Endothelial cell of umbilical vein (primary cell): ENCODE measurements around the gene SLC8A2. TPM values are rescaled to one million over a fixed set of nuclear protein-coding genes. Genes with fewer than 3 reads are reported as not detected.

ENCODE experiments used
- BruUV-seq: library from RNA; stranded (reverse); fragments of 400-500 nt; replicated peaks from 2 replicates; lab custom pipeline; 2021; lab: Mats Ljungman, UMichigan
- CTCF ChIA-PET: fragments of 300-600, 350-600 bp; sonication (Branson Sonifier 250); formaldehyde crosslinking; loops from one replicate; lab custom pipeline; 2021; ENCODE audit warnings: antibody characterized with exemption, inconsistent platforms; lab: Charles Lee
- POLR2A ChIA-PET: fragments of 300-600, 350-600 bp; sonication (Branson Sonifier 250); formaldehyde crosslinking; loops from one replicate; lab custom pipeline; 2021; ENCODE audit warnings: antibody characterized with exemption, inconsistent platforms; lab: Charles Lee
- DNase-seq: peaks from one replicate; pipeline ENCODE4 v3.0.0-alpha.2; 2011; ENCODE audit warnings: low read depth, low spot score
- FAIRE-seq: peaks from 2 replicates; lab custom pipeline; 2011; peaks lifted over from hg19 to GRCh38; lab: Jason Lieb, UNC
- H2AFZ ChIP-seq: 2 replicates; pipeline ENCODE4 v1.6.0; 2012; ENCODE audit warnings: low read depth, low read length, control low read depth, inconsistent platforms
- H3K27ac ChIP-seq: 2 replicates; pipeline ENCODE4 v1.5.1; 2011; ENCODE audit warnings: low read depth, mild to moderate bottlenecking, control low read depth, low read length, moderate library complexity; ENCODE audit not compliant: insufficient read depth
- H3K27me3 ChIP-seq, 2 experiments: 2 replicates each; pipeline versions ENCODE4 v1.6.0 to v1.6.1; 2011; ENCODE audit warnings: low read length in 2 of 2, mixed read lengths in 1 of 2; ENCODE audit not compliant: control insufficient read depth in 2 of 2, insufficient read depth in 2 of 2
- H3K36me3 ChIP-seq, 2 experiments: 2 replicates in 1 of 2; 3 replicates in 1 of 2; pipeline ENCODE4 v1.5.1; 2011; ENCODE audit warnings: low read length in 2 of 2, mild to moderate bottlenecking in 1 of 2, moderate library complexity in 1 of 2; ENCODE audit not compliant: control insufficient read depth in 2 of 2, insufficient read depth in 2 of 2; ENCODE audit errors: extremely low read depth in 1 of 2
- H3K4me1 ChIP-seq: 3 replicates; pipeline ENCODE4 v1.5.1; 2011; ENCODE audit warnings: mild to moderate bottlenecking, low read length; ENCODE audit not compliant: control insufficient read depth, insufficient read depth; ENCODE audit errors: extremely low read depth
- H3K4me2 ChIP-seq: 2 replicates; pipeline ENCODE4 v1.6.1; 2011; ENCODE audit warnings: low read length, control low read depth, mixed read lengths; ENCODE audit not compliant: insufficient read depth
- H3K4me3 ChIP-seq, 3 experiments: fragments of 200-600 bp in 1 of 3; sonication (generic), shearing (Covaris generic) in 1 of 3; replicated peaks in 1 of 3; 2 replicates each; pipeline ENCODE4 v1.5.1; 2011 to 2016; ENCODE audit warnings: control low read depth in 3 of 3, low read length in 3 of 3, mild to moderate bottlenecking in 2 of 3, inconsistent platforms in 1 of 3, low read depth in 1 of 3, moderate library complexity in 1 of 3; ENCODE audit not compliant: insufficient read depth in 1 of 3
- H3K79me2 ChIP-seq: 2 replicates; pipeline ENCODE4 v1.6.0; 2012; ENCODE audit warnings: low read length, inconsistent platforms; ENCODE audit not compliant: control insufficient read depth, insufficient read depth
- H3K9ac ChIP-seq: replicated peaks from 2 replicates; pipeline ENCODE3; 2011; ENCODE audit warnings: low read length, control low read depth; ENCODE audit not compliant: insufficient read depth; ENCODE audit errors: extremely low read depth
- H3K9me1 ChIP-seq: replicated peaks from 3 replicates; pipeline ENCODE4 v1.6.0; 2011; ENCODE audit warnings: mild to moderate bottlenecking, low read length; ENCODE audit not compliant: control insufficient read depth, insufficient read depth; ENCODE audit errors: extremely low read depth
- H3K9me3 ChIP-seq: replicated peaks from 2 replicates; pipeline ENCODE4 v1.5.1; 2012; ENCODE audit warnings: low read length, inconsistent platforms; ENCODE audit not compliant: control insufficient read depth, insufficient read depth
- H4K20me1 ChIP-seq: replicated peaks from 2 replicates; pipeline ENCODE3; 2011; ENCODE audit warnings: mild to moderate bottlenecking, low read length; ENCODE audit not compliant: control insufficient read depth, insufficient read depth; ENCODE audit errors: extremely low read depth
- CTCF ChIP-seq, 2 donors: IDR thresholded peaks; 1 replicate in 1 of 2; 2 replicates in 1 of 2; pipeline ENCODE4 v1.5.1; 2011; ENCODE audit warnings: low read length in 2 of 2, mild to moderate bottlenecking in 2 of 2, moderate library complexity in 2 of 2, control low read depth in 1 of 2, inconsistent platforms in 1 of 2, low read depth in 1 of 2; ENCODE audit not compliant: insufficient read depth in 1 of 2; ENCODE audit errors: extremely low read depth in 1 of 2
- EZH2 ChIP-seq: IDR thresholded peaks from 2 replicates; pipeline ENCODE4 v1.6.1; 2012; ENCODE audit warnings: borderline replicate concordance, low read depth, mild to moderate bottlenecking, moderate library complexity, low read length, inconsistent platforms; ENCODE audit not compliant: severe bottlenecking
- FOS ChIP-seq: IDR thresholded peaks from 2 replicates; pipeline ENCODE4 v1.6.1; 2011; ENCODE audit warnings: mild to moderate bottlenecking, low read length, moderate library complexity, borderline replicate concordance; ENCODE audit not compliant: insufficient read depth
- GATA2 ChIP-seq: IDR thresholded peaks from 2 replicates; pipeline ENCODE4 v1.7.0; 2011; ENCODE audit warnings: low read depth, mild to moderate bottlenecking, moderate library complexity, mixed read lengths, low read length; ENCODE audit not compliant: insufficient read length, insufficient read depth
- JUN ChIP-seq: IDR thresholded peaks from 2 replicates; pipeline ENCODE4 v1.6.1; 2011; ENCODE audit warnings: borderline replicate concordance, low read depth; ENCODE audit not compliant: insufficient read length, insufficient read depth
- MAX ChIP-seq: IDR thresholded peaks from 2 replicates; pipeline ENCODE4 v1.6.1; 2011; ENCODE audit not compliant: insufficient read depth, insufficient read length
- MYC ChIP-seq: IDR thresholded peaks from one replicate; pipeline ENCODE4 v1.6.1; 2011; ENCODE audit warnings: mild to moderate bottlenecking, low read depth, low read length
- POLR2A ChIP-seq: IDR thresholded peaks from 2 replicates; pipeline ENCODE4 v1.6.1; 2012; ENCODE audit warnings: low read depth, mild to moderate bottlenecking, control low read depth, low read length
- POLR2AphosphoS5 ChIP-seq: IDR thresholded peaks from 2 replicates; pipeline ENCODE4 v1.6.1; 2012; ENCODE audit warnings: low read depth, mild to moderate bottlenecking, control low read depth, low read length, moderate library complexity; ENCODE audit not compliant: insufficient read depth
- dilution Hi-C: fragments of 300-500 bp; cut with MboI; formaldehyde crosslinking; loops from one replicate; pipeline ENCODE4 v1.15.0; 2019; ENCODE audit warnings: low sequenced_read_pairs; ENCODE audit not compliant: extremely low pct_ligation_motif_present
- intact Hi-C: fragments of 100-400 bp; cut with micrococcal nuclease; formaldehyde crosslinking; loops from one replicate; pipeline ENCODE4 v1.10.0; 2022
- polyA plus RNA-seq, 4 experiments: library from polyadenylated mRNA; depleted of rRNA in 3 of 4; stranded (reverse) in 3 of 4; unstranded in 1 of 4; fragments of >200 nt; gene quantifications; 2 replicates each; pipeline versions ENCODE4 v1.2.1 to v1.2.3, GENCODE V29; 2011 to 2012; ENCODE audit warnings: missing spikeins in 1 of 4
- total RNA-seq: library from RNA; stranded (reverse); gene quantifications from 2 replicates; pipeline ENCODE4 v1.2.3, GENCODE V29; 2021

The SLC8A2 gene
- total and polyA plus RNA-seq, 2 donors (not counting 3 experiments of a cell fraction or from before 2014, with no cell fraction given) = not detected

GRCh38 chr19:47446534-47447469 is 24.9 kb downstream of the SLC8A2 start:
- H3K4me3 ChIP-seq = no peak overlapping the region
- no peaks in the 10 kb centered on the region for H3K79me2 ChIP-seq
- no peak overlapping the region for H3K27ac ChIP-seq
- POLR2A ChIA-PET = no interaction called here
- no peak overlapping the region for H3K4me2 ChIP-seq
- no peaks in the 10 kb centered on the region for H4K20me1 ChIP-seq
- H3K36me3 ChIP-seq = no peaks in the 10 kb centered on the region
- peaks cover 27 to 32% of the 10 kb centered on the region in 2 experiments for H3K27me3 ChIP-seq
- intact Hi-C loops (no loop called here), dilution Hi-C loops (no loop called here)
- CTCF ChIA-PET = interaction anchor here (1.1 to 2.5 kb wide), 3 partner anchors 10 to 266 kb away, joined by 3 to 10 read pairs (median 4); partner anchors contain the start of gene EHD2
- no TSS peak for BruUV-seq
- no peak overlapping the region for H2AFZ ChIP-seq
- H3K9me1 ChIP-seq = no peaks in the 10 kb centered on the region
- no peak for TF ChIP-seq POLR2A
- no peak for TF ChIP-seq CTCF (IDR thresholded peaks at IDR 0.05; ENCODE audit: extremely low read depth in 1 of 2, insufficient read depth in 1 of 2, low read depth in 1 of 2, low read length in 2 of 2)
- no peak for TF ChIP-seq GATA2
- no peak for TF ChIP-seq MAX
- no peak for TF ChIP-seq MYC
- TF ChIP-seq FOS = no peak
- no peak for TF ChIP-seq JUN
- no peak for TF ChIP-seq EZH2
- no peak for TF ChIP-seq POLR2AphosphoS5
- no peak overlapping the region for H3K9ac ChIP-seq
- no peaks in the 10 kb centered on the region for H3K4me1 ChIP-seq
- H3K9me3 ChIP-seq = no peaks in the 10 kb centered on the region
- DNase-seq (no peak), FAIRE-seq (peak; percentile 21)
